Skeletal muscle cell (primary cell): ENCODE data around the gene BANP.
A peak's percentile ranks its signal among the peaks of the same experiment; 100 is the strongest.
"Not testable (repeated sequence)": the region's sequence is repeated elsewhere in the genome, so short reads cannot be mapped to it uniquely, and the experiment has no call there.

Source experiments
- DNase-seq: peaks from one replicate; pipeline ENCODE4 v3.0.0-alpha.2; 2010; ENCODE audit warnings: low read depth
- H3K4me3 ChIP-seq: 2 replicates; pipeline ENCODE4 v1.5.1; 2011; ENCODE audit warnings: low read depth, mild to moderate bottlenecking, control low read depth, low read length, moderate library complexity

The BANP gene

GRCh38 chr16:88021041-88021970, 70.1 kb downstream of the BANP start:
- not testable (repeated sequence) for H3K4me3 ChIP-seq, DNase-seq

- no peak overlapping the region for H3K4me3 ChIP-seq
- DNase-seq = no peak
Observed at GRCh38 chr16:88022076-88023042, 71.1 kb downstream of the BANP start.

GRCh38 chr16:88023366-88023765, 72.1 kb downstream of the BANP start:
- DNase-seq = no peak
- no peak overlapping the region for H3K4me3 ChIP-seq

- DNase-seq = no peak
- H3K4me3 ChIP-seq = no peak overlapping the region
Observed at GRCh38 chr16:88023786-88024185, 72.6 kb downstream of the BANP start.

GRCh38 chr16:88024491-88025085, 73.4 kb downstream of the BANP start:
- not testable (repeated sequence) for H3K4me3 ChIP-seq, DNase-seq

- DNase-seq = peak; percentile 47
- H3K4me3 ChIP-seq = not testable (repeated sequence)
Observed at GRCh38 chr16:88025086-88025492, 73.9 kb downstream of the BANP start.

GRCh38 chr16:88025828-88026555, 74.8 kb downstream of the BANP start:
- not testable (repeated sequence) for H3K4me3 ChIP-seq, DNase-seq

GRCh38 chr16:88026964-88027938, 76.0 kb downstream of the BANP start:
- DNase-seq = no peak
- no peak overlapping the region for H3K4me3 ChIP-seq

GRCh38 chr16:88028177-88028930, 77.1 kb downstream of the BANP start:
- H3K4me3 ChIP-seq, DNase-seq: not testable (repeated sequence)

- no peak for DNase-seq
Observed at GRCh38 chr16:88030498-88030897, 79.3 kb downstream of the BANP start.

GRCh38 chr16:88030961-88031360, 79.7 kb downstream of the BANP start:
- H3K4me3 ChIP-seq, DNase-seq: not testable (repeated sequence)

More at GRCh38 chr16:88030498-88030897, 79.3 kb downstream of the BANP start:
- no peak overlapping the region for H3K4me3 ChIP-seq

- not testable (repeated sequence) for DNase-seq, H3K4me3 ChIP-seq
Observed at GRCh38 chr16:88033003-88033740, 81.9 kb downstream of the BANP start.

- DNase-seq = no peak
- no peak overlapping the region for H3K4me3 ChIP-seq
Observed at GRCh38 chr16:88034770-88035169, 83.5 kb downstream of the BANP start.

GRCh38 chr16:88035292-88035691, 84.1 kb downstream of the BANP start:
- DNase-seq = no peak
- H3K4me3 ChIP-seq = no peak overlapping the region

- DNase-seq, H3K4me3 ChIP-seq: not testable (repeated sequence)
Observed at GRCh38 chr16:88035884-88036639, 84.8 kb downstream of the BANP start.

GRCh38 chr16:88036640-88036996, 85.4 kb downstream of the BANP start:
- not testable (repeated sequence) for H3K4me3 ChIP-seq, DNase-seq
